Activated T-cell treated with anti-CD3 and anti-CD28 coated beads for 4 hours (primary cell): ENCODE data around the gene VAV3.

ENCODE experiments used
- DNase-seq: peaks from one replicate; pipeline ENCODE4 v3.0.0-alpha.2; 2020

VAV3 gene

GRCh38 chr1:107549152-107549810, 415.7 kb downstream of the VAV3 start:
- no peak for DNase-seq

- DNase-seq, result no peak
Measured at GRCh38 chr1:107548276-107548675, 416.7 kb downstream of the VAV3 start.

DNA sequence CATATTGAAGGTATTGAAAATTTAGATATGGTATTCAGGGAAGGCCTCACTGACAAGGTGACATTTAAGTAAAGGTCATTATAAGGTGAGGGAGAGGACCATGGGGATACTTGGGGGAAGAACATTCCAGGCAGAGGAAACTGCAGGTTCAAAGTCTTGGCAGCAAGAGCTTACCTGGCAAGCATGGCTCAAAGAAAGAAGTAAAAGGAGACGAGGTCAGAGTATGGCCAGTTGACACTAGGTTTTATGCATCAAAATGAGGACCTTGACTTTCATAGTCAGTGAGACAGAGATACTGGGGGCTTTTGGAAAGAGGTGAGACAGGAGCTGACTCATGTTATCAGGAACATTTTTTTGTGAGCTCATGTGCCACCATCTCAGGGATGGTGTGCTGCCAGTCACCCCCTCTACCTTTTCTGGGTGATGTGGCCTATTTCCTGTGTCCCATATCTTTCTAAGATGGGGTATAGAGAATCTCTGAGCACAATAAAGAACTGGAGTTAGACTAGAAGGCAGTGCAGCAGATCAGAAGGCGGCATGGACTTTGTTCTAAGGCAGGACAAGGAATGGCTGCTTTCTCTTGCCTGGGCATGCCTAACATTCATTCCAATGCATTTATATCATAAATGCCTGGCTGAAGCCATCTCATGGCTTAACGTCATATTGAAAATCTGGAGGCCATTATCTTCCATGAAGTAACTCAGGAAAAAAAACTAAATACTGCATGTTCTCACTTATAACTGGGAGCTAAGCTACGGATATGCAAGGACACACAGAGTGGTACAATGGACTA, 417.4 kb downstream of the VAV3 start:
- no peak for DNase-seq

DNA sequence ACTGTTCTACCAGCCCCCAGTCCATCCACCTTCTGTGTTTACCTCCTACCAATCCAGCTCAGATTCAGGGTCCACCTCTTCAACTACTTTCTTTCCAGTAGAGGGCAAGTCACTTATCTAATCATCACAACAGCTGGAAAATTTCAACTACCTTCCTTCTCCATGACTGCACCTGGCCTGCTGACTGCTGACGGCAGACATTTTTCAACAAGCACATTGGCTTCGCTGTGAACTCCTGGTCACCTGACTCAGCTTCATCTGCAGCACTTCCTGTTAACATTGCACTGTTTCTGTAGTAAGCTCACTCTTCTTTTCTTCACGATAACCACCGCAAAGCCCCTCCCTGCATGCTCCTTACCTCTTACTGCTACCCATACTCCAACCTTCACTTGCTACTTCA, 418.4 kb downstream of the VAV3 start:
- no peak for DNase-seq

- DNase-seq, result no peak
Measured at GRCh38 chr1:107545879-107546278, 419.1 kb downstream of the VAV3 start.

DNA sequence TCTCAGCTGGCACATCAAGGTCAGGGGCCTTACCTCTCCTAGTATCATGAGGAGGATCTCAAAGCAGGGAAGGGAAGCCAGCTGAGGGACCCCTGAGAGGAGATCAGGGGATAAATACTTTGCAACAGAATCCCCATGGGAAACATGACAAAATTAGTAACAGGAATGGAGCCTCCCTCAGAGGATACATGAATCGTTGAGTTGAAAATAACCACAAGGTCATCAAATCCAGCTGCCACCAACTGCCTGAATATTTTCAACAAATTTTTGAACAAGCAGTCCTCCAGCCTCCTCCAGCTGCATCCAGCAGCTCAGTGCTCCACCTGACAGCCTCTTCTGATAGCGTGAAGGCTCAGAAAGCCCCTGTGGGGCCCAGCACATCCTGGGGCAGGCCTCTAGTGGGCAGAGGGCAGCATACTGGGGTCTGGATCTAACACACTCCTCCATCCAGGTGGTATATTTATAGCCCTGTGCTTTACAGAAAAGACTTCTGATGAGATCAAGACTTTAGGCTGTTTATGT, 419.9 kb downstream of the VAV3 start:
- no peak for DNase-seq

DNA sequence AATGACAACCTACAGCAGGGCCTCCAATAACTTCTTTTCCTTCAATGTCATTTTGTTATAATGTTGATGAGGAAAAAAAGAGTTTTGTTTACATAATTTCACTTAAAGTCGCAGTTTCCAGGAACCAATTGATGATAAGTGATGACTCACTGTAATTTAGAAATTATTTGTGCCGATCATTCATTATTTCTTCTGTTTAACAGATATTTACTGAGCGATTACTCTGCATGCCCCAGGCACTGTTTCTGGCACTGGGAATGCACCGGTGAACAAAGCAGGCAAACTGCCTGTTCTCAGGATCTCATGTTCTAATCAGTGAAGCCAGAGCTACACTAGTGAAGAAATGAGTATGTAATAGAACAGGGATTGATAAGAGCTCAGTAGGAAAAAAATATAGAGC, 420.7 kb downstream of the VAV3 start:
- no peak for DNase-seq

DNA sequence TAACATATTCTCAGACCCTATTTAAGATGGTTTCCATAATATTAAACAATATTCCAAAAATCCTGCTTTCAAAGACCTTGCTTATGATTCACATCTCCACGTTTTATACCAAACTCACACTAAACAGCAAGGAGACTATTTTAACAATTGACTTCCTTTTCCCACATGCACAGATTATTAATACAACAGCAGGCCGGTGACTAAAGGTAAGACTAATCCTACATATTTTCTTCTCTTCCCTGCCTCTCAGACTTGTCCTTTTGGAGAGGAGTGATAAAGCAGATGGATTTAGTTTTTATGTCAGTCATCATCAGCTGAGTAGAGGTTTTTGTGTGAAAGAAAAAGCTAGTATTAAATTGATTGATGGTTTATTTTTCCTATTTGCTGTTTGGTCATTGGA, 423.6 kb downstream of the VAV3 start:
- DNase-seq, result no peak

GRCh38 chr1:107538502-107538901, 426.5 kb downstream of the VAV3 start:
- no peak for DNase-seq

DNA sequence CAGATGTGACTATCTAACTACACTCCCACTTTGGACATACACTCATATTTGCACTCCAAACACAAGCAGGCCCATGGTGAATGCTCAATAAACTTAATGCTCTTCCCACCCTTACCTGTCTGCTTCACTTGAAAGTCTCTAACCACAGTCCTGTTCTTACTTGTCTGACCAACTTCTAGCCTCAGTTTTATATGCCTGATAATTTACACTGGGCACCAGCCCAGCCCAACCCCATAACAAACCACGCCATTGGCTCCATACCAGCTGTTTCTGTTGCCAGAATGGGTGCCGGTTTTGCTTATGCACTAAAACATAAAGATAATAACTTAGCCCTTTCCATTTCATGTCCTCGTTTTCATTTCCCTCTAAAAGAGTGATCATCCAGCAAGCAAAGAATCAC, 428.7 kb downstream of the VAV3 start:
- DNase-seq, result no peak

GRCh38 chr1:107535091-107535490, 429.9 kb downstream of the VAV3 start:
- DNase-seq, result no peak

DNA sequence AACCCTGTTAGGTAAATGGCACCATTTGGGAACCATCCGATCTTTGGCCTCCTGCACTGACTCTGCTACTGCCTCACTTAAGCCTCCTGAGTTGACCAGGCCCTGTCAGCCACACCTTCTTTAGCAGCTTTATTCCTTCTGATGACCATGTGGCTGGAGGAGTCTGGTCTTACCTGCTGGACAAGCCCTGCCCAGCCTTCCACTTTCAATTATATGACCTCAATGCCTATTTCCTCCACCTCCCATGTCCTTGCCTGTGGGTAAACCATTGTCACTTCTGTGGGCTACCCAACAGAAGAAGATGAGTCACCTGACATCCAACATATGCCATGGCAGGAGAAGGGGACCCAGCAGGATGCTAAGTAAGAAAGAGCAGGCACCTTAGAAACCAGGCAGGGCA, 430.3 kb downstream of the VAV3 start:
- no peak for DNase-seq

- no peak for DNase-seq
Measured at GRCh38 chr1:107533436-107533835, 431.5 kb downstream of the VAV3 start.

DNA sequence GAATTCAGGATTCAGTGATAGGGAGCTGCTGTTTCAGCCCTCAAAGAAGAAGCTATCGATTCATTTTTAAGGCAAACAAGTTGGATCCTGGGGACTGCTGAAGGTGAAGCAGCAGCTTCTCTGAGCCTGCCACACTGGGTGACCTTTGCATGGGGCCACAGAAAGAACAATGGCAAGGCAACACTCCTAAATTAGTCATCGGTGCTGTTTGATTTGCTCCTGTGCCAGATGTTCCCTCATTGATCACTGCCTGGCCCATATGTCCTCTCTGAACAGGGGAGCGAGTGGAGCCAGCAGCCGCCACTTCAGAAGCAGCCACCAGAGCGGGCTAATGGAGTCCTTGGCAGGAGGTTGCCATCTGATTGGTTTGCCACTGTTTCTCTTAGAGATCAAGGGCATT, 432.7 kb downstream of the VAV3 start:
- DNase-seq, result no peak

DNA sequence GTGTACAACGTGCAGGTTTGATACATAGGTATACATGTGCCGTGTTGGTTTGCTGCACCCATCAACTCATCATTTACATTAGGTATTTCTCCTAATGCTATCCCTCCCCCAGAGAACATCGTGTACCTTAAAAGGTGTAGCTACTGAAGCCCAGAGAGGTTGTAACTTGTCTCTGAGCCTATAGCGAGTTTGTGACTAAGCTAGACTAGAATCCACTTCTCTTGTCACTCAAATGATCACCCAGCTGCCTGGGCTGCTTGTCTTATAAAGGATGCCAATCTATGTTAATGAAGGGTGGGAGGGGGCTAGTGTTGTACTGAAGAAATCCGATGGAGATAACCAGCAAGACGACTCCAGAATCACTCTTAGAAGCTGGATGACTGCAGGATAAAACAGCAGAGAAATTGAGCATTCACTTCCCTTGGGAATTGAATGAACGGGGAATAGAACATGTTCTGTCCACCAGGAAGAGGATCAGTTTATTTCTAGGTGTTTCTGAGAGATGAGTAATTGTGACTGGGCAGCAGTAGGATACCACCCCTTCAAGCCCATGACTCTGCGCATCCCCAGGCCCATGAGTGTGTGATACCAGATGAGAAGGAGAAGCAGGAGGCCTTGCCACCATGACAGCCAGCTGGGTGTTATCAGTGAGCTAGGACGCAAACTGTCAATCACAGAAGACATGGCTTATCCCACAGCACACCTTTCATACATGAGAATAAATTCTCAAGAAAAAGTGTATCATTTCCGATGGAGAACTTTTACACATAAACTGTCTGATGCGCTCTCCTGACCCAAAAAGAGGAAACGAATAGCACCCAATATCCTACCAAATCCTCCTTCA, 433.7 kb downstream of the VAV3 start:
- no peak for DNase-seq

DNA sequence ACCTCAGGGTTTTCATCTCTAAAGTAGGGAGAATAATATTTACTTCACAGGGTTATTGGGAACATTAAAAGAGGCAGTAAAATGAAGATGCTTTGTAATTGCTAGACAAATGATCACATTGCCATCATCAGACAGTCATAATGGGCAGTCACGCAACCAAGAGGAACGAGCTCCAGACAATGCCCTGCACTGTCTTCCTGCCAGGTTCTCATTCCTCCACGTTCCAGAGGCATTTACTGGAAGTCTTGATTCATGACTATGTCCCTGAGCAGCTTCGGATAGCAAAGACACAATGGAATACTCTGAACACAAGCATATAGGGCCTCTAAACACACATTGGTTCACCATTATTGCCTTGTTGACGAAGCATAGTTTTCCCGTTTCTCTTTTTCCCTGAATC, 434.4 kb downstream of the VAV3 start:
- no peak for DNase-seq

- DNase-seq, result no peak
Measured at GRCh38 chr1:107529511-107530149, 435.4 kb downstream of the VAV3 start.

DNA sequence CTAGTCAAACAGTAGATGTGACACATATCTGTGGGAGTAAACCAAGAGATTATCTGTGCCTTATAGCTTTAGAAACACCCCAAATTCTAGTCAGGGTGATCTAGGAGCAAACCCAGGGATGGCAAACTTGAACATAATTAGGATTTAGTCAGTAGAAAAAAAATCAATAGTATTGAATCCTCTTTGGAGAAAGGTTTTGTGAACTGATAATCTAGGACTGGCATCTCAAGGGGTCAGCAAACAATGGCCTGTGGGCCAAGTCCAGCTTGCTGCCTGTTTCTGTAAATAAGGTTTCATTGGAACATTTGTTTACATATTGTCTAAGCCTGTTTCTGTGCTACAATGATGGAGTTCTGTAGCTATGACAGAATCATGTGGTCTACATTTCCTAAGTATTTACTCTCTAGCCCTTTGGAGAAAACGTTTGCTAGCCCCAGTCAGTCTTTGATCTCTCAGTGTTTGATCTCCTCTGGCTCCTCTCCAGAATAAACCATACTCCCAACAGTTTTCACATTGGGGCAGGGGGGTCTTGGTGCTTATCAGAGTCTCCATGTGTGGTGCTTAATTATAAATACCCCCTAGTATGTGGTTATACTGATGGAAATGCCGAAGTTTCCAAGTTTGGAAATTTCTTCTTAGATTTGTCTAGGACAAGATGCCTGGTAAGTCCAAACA, 438.3 kb downstream of the VAV3 start:
- DNase-seq, result no peak

GRCh38 chr1:107525961-107526360, 439.0 kb downstream of the VAV3 start:
- no peak for DNase-seq

GRCh38 chr1:107525145-107525544, 439.8 kb downstream of the VAV3 start:
- no peak for DNase-seq

- DNase-seq, result no peak
Measured at GRCh38 chr1:107524301-107524700, 440.7 kb downstream of the VAV3 start.

DNA sequence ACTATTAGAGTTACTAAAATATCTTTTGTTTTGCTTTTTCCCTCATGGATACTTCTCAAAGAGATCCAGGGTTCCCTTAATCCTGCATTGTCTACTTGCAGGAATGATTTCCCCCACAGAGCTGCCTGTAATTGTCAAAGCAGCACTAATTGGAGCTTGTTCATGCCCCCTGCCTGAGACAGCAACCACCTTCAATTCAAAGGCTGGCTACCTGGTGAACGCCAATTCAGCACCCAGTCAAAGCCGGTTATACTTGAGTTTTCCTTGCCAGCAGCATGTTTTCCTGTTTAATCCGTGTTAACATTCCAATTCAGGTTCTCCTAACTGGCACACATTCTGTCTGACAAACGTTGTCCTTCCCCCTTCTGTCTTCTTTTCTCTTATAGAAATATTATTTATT, 441.2 kb downstream of the VAV3 start:
- DNase-seq, result no peak
